ENCODE data around the gene PGAP3. TPM values are rescaled to one million over a fixed set of nuclear protein-coding genes. Genes with fewer than 3 reads are reported as not detected.

The PGAP3 gene
- polyA plus RNA-seq, 3 donors: 32.1 to 50.8 (median 37.2) TPM

- DNase-seq (ENCODE audit: extremely low read depth in 1 of 11, low read depth in 9 of 11, low spot score in 4 of 11): peak in 4 of 11 donors; percentile 48 to 84 (median 74)
These were observed 10.1 kb downstream of the PGAP3 start for GRCh38 chr17:39677542-39678339.

GRCh38 chr17:39677072-39677471, 10.8 kb downstream of the PGAP3 start:
- no peak for DNase-seq (ENCODE audit: extremely low read depth in 1 of 11, low read depth in 9 of 11, low spot score in 4 of 11)

DNA sequence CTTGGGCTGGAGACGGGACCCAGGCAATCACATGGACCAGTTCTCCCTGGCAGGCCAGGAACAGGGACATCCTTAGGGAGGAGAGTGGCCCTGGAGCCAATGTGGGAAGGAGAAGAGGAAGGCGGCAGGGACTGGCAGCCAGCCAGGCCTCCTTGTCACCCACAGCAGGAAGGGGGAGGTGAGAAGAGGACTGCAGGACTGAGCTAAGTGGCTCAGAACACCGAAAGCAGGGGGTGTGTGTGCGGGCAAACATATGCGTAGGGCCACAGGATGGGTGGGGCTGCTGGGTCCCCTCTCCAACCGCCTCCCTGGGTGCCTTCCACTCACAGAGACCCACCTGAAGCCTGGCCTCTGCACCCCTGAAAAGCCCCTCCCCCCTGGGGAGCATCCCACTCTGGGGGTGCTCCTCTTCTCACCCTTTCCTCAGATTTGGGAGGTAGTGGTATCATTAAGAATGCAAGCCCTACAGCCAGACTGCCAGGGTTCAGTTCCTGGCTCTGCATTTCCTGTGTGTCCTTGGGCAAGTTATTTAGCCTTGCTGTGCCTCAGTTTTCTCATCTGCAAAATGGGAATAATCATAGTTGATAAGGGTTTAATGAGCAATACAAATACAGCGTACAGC, 11.5 kb downstream of the PGAP3 start:
- no peak for DNase-seq (ENCODE audit: extremely low read depth in 1 of 11, low read depth in 9 of 11, low spot score in 4 of 11)

DNA sequence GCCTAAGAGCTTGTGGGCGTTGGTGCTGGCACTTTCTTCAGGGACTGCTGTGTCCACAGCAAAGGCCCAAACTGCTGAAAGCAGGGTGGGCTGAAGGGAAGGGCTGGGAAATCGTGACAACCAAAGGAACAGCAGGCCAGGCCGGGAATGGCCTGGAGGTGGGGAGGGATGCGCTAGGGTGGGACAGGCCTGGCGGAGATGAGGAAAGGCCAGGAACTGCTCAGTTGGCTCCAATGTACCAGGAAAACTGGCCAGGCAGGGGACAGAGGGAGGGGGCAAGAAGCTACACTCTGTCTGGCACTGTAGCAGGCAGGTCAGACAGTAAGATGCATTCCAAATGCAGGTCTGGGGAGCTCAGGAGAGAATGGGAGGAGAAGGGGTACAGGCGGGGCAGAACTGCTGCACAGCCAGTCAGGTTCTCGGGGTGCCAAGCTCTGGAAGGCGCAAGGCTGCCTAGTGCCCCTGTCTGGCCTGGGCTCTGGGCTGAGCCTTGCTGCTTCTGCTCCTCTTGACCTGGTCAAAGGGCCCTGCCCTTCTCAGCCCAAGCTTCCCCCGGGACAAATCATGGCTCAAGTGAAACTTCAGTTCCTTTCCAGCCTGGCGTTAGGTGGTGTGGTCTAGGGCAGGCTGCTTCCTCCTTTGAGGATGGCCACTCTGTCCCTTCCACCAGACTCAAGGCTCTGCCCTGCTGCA, 12.3 kb downstream of the PGAP3 start:
- no peak for DNase-seq (ENCODE audit: extremely low read depth in 1 of 11, low read depth in 9 of 11, low spot score in 4 of 11)

- peak in 1 of 11 donors; percentile 64 for DNase-seq (ENCODE audit: extremely low read depth in 1 of 11, low read depth in 9 of 11, low spot score in 4 of 11)
These were observed 13.0 kb downstream of the PGAP3 start for GRCh38 chr17:39674702-39675389.

DNA sequence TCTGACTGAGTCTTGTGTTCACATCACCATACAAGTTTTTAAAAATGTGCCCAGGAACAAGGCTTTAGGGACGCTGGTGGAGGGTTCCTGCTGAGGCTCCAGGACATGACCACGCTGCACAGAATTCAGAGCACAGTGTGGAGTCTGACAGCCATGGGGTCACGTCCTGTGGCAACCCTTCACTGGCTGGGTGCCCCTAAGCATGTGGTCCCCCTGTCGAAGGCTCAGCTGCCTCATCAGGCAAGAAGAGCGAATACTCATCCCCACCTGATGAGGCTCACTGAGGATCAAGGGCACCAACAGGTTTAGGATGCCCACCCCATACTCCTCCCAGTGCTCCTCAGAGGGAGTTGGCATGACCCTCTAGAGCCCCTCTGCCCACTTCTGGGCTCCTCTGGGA, 13.7 kb downstream of the PGAP3 start:
- DNase-seq (ENCODE audit: extremely low read depth in 1 of 11, low read depth in 9 of 11, low spot score in 4 of 11): no peak

DNA sequence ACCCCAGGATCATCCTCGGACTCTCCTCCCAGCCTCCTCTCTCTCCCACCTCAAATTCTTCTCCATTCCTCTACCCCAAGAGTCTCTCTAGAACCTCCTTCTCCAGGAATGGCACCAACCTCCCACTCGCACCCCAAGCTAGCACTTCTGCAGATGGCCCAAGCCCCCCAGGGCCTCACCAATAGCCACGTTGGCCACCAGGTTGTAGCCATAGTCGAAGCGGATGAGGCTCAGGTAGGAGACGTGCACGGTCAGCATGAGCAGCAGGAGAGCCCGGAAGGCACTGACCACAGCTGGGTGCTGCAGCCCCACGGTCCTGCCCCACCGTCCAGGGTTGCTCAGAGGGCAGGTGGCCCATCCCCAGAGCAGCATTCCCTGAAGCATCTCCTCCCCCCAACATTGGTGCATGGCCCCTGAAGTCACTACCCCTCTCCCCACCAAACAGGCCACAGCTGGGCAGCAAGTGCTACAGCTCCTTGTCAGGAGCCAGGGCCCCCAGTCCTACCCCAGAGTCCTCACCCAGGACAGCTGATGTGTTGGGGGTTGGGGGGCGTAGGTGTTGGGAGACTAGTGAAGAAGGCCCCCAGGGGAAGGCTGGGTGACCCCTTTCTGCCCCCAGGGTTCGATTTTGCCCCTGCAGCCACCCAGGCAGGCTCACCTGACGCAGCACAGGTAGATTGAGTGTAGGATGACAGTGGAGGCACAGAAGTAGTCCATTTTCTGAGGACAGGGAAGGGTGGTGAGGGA, 14.3 kb downstream of the PGAP3 start:
- no peak for DNase-seq (ENCODE audit: extremely low read depth in 1 of 11, low read depth in 9 of 11, low spot score in 4 of 11)

DNA sequence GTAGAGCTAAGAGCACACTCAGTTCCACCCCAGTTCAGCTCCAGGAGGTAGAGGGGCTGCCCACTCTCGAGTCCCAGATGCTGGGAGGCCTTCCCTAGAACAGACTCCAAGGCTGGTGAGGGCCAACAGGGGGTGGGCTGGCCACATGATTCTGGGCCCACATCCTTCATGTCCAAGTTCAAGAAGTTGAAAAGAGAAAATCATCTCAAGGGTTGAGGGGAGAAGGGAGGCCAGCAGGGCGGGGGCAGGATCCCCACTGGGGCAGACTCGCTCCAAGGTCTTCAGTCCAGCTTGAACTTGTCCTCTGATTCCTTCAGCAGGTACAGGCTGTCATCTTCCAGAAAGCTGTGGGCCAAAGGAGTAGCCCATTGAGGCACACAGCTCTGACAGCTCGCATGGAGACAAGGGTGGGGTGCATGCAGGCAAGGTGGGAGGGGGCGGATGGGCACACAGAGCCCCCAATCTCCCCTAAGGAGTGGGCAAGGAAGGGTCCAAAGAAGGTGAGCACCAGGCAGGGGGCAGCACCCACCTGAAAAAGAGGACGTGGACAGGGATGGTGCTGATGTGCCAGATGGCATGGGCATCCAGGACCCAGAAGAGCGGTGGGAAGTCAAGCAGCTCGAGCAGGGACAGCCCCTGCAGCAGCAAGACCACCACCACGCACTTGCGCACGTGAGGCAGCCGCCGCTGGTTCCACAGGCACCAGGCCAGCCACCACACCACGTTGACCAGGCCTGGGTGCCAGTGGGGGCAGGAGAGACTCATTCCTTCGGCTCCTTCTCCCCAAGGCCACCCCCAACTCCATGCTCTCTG, 15.1 kb downstream of the PGAP3 start:
- no peak for DNase-seq (ENCODE audit: extremely low read depth in 1 of 11, low read depth in 9 of 11, low spot score in 4 of 11)

DNA sequence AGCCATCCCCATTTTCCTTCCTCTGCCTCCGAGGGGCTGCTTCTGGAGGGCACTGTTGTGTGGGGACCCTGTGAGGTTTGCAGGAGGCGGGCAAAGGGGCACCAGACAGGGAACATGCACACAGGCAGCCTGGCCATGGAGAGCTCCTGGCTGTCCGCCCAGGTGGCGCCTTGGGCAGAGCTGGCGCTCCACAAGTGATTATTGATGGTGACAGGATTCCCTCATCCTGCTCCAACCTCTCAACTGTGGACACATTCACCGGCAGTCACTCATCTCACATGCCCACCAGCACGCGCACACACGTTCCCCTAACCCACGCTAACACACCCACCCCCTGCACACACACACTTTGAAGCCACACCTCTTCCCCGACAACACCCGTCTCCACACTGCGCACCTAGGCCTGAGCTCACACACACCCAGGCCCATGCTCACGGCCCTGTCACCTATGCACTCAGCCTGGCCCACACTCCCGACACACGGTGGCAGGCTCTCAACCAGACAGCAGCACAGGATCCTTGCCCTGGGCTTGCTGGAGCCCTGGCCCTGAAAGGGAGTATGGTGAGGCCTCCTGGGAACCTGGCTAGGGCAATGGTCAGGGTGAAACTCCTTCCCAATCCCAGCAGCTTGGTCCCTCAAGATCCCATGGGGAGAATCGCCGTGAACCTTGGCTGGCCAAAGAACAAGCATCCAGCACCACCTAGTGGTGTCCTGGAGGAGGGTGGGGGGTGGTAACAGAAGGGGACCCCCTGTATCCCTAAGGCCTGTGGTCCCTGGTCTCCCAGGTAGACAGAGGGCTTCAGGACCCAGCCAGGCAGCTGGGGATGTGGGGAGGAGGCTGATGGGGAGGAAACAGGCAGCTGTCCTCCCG, 16.0 kb downstream of the PGAP3 start:
- DNase-seq (ENCODE audit: extremely low read depth in 1 of 11, low read depth in 9 of 11, low spot score in 4 of 11): no peak

- no peak for DNase-seq (ENCODE audit: extremely low read depth in 1 of 11, low read depth in 9 of 11, low spot score in 4 of 11)
These were observed 17.1 kb downstream of the PGAP3 start for GRCh38 chr17:39670746-39671145.

DNA sequence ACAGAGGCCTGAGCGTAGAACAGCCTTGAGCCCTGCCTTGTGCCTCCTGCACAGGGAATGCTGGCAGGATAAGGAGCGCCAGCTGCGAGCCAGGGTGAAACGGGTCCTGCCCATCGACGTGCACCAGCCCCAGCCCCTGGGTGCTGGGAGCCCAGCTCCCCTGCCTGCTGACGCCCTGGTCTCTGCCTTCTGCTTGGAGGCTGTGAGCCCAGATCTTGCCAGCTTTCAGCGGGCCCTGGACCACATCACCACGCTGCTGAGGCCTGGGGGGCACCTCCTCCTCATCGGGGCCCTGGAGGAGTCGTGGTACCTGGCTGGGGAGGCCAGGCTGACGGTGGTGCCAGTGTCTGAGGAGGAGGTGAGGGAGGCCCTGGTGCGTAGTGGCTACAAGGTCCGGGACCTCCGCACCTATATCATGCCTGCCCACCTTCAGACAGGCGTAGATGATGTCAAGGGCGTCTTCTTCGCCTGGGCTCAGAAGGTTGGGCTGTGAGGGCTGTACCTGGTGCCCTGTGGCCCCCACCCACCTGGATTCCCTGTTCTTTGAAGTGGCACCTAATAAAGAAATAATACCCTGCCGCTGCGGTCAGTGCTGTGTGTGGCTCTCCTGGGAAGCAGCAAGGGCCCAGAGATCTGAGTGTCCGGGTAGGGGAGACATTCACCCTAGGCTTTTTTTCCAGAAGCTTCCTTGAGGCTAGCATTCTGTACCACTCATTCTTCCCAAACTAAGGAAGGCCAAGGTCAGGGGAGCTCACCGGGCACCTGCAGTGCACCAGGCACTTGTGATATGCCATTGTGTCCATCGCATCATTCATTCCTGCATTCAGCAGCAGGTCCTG, 17.7 kb downstream of the PGAP3 start:
- DNase-seq (ENCODE audit: extremely low read depth in 1 of 11, low read depth in 9 of 11, low spot score in 4 of 11): no peak

DNA sequence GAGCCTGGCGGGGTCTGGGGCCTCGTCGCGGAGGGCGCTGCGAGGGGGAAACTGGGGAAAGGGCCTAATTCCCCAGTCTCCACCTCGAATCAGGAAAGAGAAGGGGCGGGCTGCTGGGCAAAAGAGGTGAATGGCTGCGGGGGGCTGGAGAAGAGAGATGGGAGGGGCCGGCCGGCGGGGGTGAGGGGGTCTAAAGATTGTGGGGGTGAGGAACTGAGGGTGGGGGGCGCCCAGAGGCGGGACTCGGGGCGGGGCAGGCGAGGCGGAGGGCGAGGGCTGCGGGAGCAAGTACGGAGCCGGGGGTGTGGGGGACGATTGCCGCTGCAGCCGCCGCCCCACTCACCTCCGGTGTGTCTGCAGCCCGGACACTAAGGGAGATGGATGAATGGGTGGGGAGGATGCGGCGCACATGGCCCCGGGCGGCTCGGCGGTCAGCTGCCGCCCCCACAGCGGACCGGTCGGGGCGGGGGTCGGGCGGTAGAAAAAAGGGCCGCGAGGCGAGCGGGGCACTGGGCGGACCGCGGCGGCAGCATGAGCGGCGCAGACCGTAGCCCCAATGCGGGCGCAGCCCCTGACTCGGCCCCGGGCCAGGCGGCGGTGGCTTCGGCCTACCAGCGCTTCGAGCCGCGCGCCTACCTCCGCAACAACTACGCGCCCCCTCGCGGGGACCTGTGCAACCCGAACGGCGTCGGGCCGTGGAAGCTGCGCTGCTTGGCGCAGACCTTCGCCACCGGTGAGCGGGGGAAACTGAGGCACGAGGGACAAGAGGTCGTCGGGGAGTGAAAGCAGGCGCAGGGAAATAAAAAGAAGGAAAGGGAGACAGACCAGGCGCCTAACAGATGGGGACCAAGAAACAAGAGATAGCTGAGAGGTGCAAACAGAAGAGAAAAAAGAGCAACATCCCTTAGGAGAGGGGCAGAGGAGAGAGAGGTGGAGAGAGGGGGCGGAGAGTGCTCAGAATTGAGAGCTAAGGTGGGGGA, 19.6 kb downstream of the PGAP3 start, which contains the start of gene PNMT:
PNMT (plus strand) TSS at position 509 of the 980 bp plus-strand sequence; CDS start at position 532, 23 bp downstream.
- DNase-seq (ENCODE audit: extremely low read depth in 1 of 11, low read depth in 9 of 11, low spot score in 4 of 11): peak in 4 of 11 donors; percentile 56 to 68 (median 62)

- DNase-seq (ENCODE audit: extremely low read depth in 1 of 11, low read depth in 9 of 11, low spot score in 4 of 11): no peak
These were observed 20.5 kb downstream of the PGAP3 start for GRCh38 chr17:39667262-39667944.

DNA sequence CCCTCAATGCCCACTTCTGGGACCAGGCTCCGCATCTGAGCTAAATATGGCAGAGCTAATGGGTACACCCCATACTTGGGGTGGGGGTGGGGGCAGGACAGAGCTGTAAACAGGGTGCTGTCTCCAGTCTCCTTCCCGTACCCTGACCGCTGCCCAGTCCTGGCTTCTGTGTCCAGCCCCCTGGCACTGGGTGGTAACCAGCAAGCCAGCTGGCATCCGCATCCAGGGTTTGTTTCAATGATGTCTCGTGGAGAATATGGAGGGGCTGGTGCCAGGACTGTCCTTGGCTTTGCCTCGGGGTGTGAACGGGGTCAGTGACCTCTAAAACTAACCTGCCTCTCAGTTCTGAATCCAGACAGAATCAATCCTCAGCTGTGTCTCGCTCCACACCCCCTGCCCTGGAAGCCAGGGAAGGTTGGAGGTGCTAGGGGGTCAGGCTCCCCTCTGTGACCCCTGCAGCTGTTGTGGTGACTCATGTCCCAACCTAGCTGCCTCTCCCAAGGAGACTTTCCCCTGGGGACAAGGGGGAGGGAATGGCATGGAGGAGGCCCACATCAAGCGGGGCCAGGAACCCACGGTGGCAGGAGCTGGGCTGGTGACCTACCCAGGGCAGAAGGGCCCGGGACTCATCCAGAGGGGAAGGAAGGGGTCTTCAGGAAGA, 21.1 kb downstream of the PGAP3 start:
- no peak for DNase-seq (ENCODE audit: extremely low read depth in 1 of 11, low read depth in 9 of 11, low spot score in 4 of 11)

Measured in renal cortex interstitium (tissue), 11 donors.